ENCODE results near the gene LBX2.

LBX2 gene

DNA sequence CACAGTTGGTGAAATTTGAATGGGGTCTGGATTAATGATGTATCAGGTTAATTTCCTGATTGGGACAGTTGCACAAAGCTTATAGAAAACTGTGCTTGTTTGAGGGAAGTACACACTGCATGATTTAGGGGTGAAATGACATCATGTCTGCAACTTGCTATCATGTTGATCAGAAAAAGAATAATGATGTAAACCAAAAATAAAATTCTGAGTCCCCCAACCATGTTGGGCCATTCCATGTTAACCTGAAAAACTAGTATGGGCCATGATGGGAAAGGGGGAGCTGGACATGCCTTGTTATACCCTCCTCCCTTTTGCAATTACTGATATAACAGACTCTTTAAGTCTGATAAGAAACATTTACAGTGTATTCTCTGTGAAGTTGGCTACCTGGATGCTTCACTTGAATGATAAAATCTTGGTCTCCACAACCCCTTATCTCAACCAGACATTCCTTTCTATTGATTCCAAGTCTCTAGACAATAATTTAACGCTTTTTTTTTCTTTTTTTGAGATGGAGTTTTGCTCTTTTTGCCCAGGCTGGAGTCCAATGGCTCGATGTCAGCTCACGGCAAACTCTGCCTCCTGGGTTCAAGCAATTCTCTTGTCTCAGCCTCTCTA lies 48.7 kb downstream of the LBX2 start:
- DNase-seq = no peak

DNA sequence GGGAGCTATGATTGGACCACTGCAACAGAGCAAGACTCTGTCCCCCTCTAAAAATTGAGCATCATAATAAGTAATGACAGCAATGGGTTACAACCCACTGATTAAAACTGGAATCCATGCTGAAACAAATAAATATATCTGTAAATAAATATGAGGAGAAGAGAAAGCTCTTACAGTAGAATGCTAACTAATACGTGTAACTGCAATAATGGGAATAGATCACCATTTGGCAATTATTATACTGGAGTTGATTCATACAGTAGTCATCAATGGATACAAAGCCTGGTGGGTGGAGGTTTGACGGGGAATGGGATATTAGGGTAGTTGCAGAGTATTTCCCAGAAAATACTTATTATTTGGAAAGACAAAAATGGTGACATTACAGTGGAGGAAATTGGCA lies 50.6 kb downstream of the LBX2 start:
- DNase-seq = no peak
